B cell (primary cell): ENCODE data around the gene NKX3-2. TPM values are rescaled to one million over a fixed set of nuclear protein-coding genes. Genes with fewer than 3 reads are reported as not detected.

Experiments used
- ATAC-seq: fragments of 200-7000 bp; cut with Tn5 transposase; one replicate; pipeline ENCODE4 v1.10.0; 2021; ENCODE audit warnings: low read depth, mild to moderate bottlenecking, moderate number of reproducible peaks, moderate library complexity
- CTCF ChIA-PET: fragments of 350-600 bp; sonication (Branson Sonifier 250); formaldehyde crosslinking; loops from one replicate; lab custom pipeline; 2021; ENCODE audit warnings: antibody characterized with exemption, inconsistent platforms; lab: Charles Lee
- POLR2A ChIA-PET: fragments of 350-600 bp; sonication (Branson Sonifier 250); formaldehyde crosslinking; loops from one replicate; lab custom pipeline; 2021; ENCODE audit warnings: antibody characterized with exemption; lab: Charles Lee
- DNase-seq: peaks from one replicate; pipeline ENCODE4 v3.0.0; 2013
- H2AFZ ChIP-seq: 2 replicates; pipeline ENCODE4 v1.6.1; 2012; ENCODE audit warnings: mild to moderate bottlenecking, low read depth, low read length; ENCODE audit not compliant: insufficient read depth, poor library complexity, severe bottlenecking
- H3K27ac ChIP-seq, 2 donors: 1 replicate in 1 of 2; 2 replicates in 1 of 2; pipeline ENCODE4 v1.5.1; 2012 to 2013; ENCODE audit warnings: low read length in 2 of 2, mild to moderate bottlenecking in 2 of 2, moderate library complexity in 1 of 2
- H3K27me3 ChIP-seq, 4 experiments: fragments of 200-600 bp in 1 of 4; sonication (generic) in 1 of 4; replicated peaks in 1 of 4; 1 replicate in 2 of 4; 2 replicates in 2 of 4; pipeline versions ENCODE4 v1.6.1 to v1.7.0; 2013 to 2016; ENCODE audit warnings: low read length in 3 of 4, mild to moderate bottlenecking in 2 of 4, mixed read lengths in 1 of 4, moderate library complexity in 1 of 4; ENCODE audit not compliant: insufficient read depth in 4 of 4, control insufficient read depth in 3 of 4; ENCODE audit errors: control extremely low read depth in 1 of 4
- H3K36me3 ChIP-seq, 2 experiments: replicated peaks in 1 of 2; 1 replicate in 1 of 2; 2 replicates in 1 of 2; pipeline versions ENCODE4 v1.6.1 to v1.7.1; 2013; ENCODE audit warnings: low read length in 1 of 2; ENCODE audit not compliant: insufficient read depth in 2 of 2, control insufficient read depth in 1 of 2; ENCODE audit errors: control extremely low read depth in 1 of 2, extremely low read depth in 1 of 2
- H3K4me1 ChIP-seq, 2 donors: fragments of 200-600 bp in 1 of 2; sonication (generic) in 1 of 2; 1 replicate in 1 of 2; 2 replicates in 1 of 2; pipeline versions ENCODE4 v1.5.1 to v1.6.1; 2013 to 2017; ENCODE audit warnings: low read length in 2 of 2; ENCODE audit not compliant: control insufficient read depth in 2 of 2, insufficient read depth in 2 of 2
- H3K4me2 ChIP-seq: replicated peaks from 2 replicates; pipeline ENCODE3; 2012; ENCODE audit warnings: mild to moderate bottlenecking, low read depth, low read length; ENCODE audit not compliant: poor library complexity, severe bottlenecking
- H3K4me3 ChIP-seq, 5 experiments: fragments of 200-600 bp in 1 of 5; sonication (generic) in 1 of 5; 1 replicate in 3 of 5; 2 replicates in 2 of 5; pipeline versions ENCODE4 v1.5.1 to v1.7.0; 2011 to 2016; ENCODE audit warnings: low read length in 4 of 5, mild to moderate bottlenecking in 4 of 5, low read depth in 2 of 5, control low read depth in 1 of 5, moderate library complexity in 1 of 5; ENCODE audit not compliant: insufficient read depth in 1 of 5; ENCODE audit errors: control extremely low read depth in 1 of 5, extremely low read depth in 1 of 5
- H3K79me2 ChIP-seq: fragments of 200-600 bp; sonication (generic); one replicate; pipeline ENCODE4 v1.6.0; 2016; ENCODE audit warnings: low read length; ENCODE audit not compliant: control insufficient read depth, insufficient read depth
- H3K9ac ChIP-seq: fragments of 200-600 bp; sonication (generic); 2 replicates; pipeline ENCODE4 v1.6.1; 2017; ENCODE audit warnings: mild to moderate bottlenecking, low read length, moderate library complexity
- H3K9me3 ChIP-seq, 3 donors: one replicate each; pipeline versions ENCODE4 v1.6.1 to v1.7.1; 2013; ENCODE audit warnings: low read length in 2 of 3; ENCODE audit not compliant: control insufficient read depth in 2 of 3, insufficient read depth in 1 of 3; ENCODE audit errors: control extremely low read depth in 1 of 3
- H4K20me1 ChIP-seq: 2 replicates; pipeline ENCODE4 v1.6.0; 2012; ENCODE audit warnings: mild to moderate bottlenecking, low read length; ENCODE audit not compliant: insufficient read depth, control insufficient read depth, poor library complexity, severe bottlenecking
- H3K27ac Mint-ChIP-seq: one replicate; pipeline ENCODE4 v1.8.0; 2021; ENCODE audit warnings: mixed read lengths
- H3K27me3 Mint-ChIP-seq: one replicate; pipeline ENCODE4 v1.8.0; 2021; ENCODE audit warnings: mixed read lengths
- H3K4me1 Mint-ChIP-seq: one replicate; pipeline ENCODE4 v1.8.0; 2021; ENCODE audit warnings: mixed read lengths
- H3K4me3 Mint-ChIP-seq: one replicate; pipeline ENCODE4 v1.8.0; 2021; ENCODE audit warnings: mixed read lengths
- H3K9me3 Mint-ChIP-seq: one replicate; pipeline ENCODE4 v1.8.0; 2022; ENCODE audit warnings: mixed read lengths; ENCODE audit not compliant: insufficient read depth
- EZH2 ChIP-seq: IDR thresholded peaks from 2 replicates; pipeline ENCODE4 v1.6.1; 2012; ENCODE audit warnings: borderline replicate concordance, low read depth, mild to moderate bottlenecking, moderate library complexity, low read length; ENCODE audit not compliant: insufficient read depth, poor library complexity, severe bottlenecking
- WGBS: methylation state at CpG from one replicate; pipeline ENCODE4 v1.1.5; 2013; ENCODE audit warnings: missing lambda C conversion rate; ENCODE audit not compliant: insufficient coverage; 5-methylcytosine and 5-hydroxymethylcytosine counted together
- intact Hi-C: fragments of 100-400 bp; cut with micrococcal nuclease; formaldehyde crosslinking; loops from one replicate; pipeline ENCODE4 v1.10.0; 2022
- polyA plus RNA-seq: library from polyadenylated mRNA; depleted of rRNA; stranded (reverse); fragments of >200 nt; gene quantifications from 2 replicates; pipeline ENCODE4 v1.2.3, GENCODE V29; 2012
- total RNA-seq, 2 donors: library from RNA; stranded (reverse); fragments of 120-200 nt in 1 of 2; gene quantifications; 1 replicate in 1 of 2; 2 replicates in 1 of 2; pipeline versions ENCODE4 v1.2.3 to v1.2.4, GENCODE V29; 2013 to 2022
- TF ChIP-seq, protein P1 (sequence below): fragments of 200-600 bp; IDR thresholded peaks from one replicate; pipeline ENCODE4 v1.8.0; 2022; ENCODE audit warnings: antibody characterized with exemption, mild to moderate bottlenecking

NKX3-2 gene
- total and polyA plus RNA-seq, 2 donors (not counting 1 experiment from before 2014, with no cell fraction given): not detected

DNA sequence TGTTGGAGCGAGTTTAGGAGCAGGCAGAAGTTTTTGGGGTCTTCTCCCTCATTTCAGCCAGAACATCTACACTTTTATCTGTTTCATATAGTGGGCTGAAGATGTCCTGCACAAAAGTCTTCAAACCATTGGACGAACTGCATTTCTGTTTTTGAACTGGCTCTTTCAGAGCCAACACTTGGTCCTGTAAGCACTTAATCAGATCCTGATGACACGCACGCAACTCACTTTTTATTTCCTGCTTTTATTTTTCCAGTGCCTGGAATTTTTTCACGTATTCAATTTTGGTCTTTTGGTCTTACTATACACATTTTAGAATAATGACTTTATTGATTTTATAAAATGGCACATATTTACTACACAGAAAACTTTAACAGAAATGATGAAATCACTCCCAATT is 40.2 kb upstream of the NKX3-2 start:
- H3K27ac ChIP-seq: no peak overlapping the region
- H3K4me2 ChIP-seq: no peak overlapping the region
- ChIA-PET CTCF (no interaction called here), POLR2A (no interaction called here)
- H3K9ac ChIP-seq: no peak overlapping the region
- WGBS: 100% methylated on average over 1 of the region's 5 CpGs
- Mint-ChIP-seq H3K4me3 (no peak overlapping the region), H3K27ac (no peak overlapping the region), H3K9me3 (no peaks in the 10 kb centered on the region), H3K27me3 (no peaks in the 10 kb centered on the region), H3K4me1 (no peaks in the 10 kb centered on the region)
- ATAC-seq: no peak
- H3K27me3 ChIP-seq: no peaks in the 10 kb centered on the region
- intact Hi-C loops: no loop called here
- TF ChIP-seq, protein P1, sequence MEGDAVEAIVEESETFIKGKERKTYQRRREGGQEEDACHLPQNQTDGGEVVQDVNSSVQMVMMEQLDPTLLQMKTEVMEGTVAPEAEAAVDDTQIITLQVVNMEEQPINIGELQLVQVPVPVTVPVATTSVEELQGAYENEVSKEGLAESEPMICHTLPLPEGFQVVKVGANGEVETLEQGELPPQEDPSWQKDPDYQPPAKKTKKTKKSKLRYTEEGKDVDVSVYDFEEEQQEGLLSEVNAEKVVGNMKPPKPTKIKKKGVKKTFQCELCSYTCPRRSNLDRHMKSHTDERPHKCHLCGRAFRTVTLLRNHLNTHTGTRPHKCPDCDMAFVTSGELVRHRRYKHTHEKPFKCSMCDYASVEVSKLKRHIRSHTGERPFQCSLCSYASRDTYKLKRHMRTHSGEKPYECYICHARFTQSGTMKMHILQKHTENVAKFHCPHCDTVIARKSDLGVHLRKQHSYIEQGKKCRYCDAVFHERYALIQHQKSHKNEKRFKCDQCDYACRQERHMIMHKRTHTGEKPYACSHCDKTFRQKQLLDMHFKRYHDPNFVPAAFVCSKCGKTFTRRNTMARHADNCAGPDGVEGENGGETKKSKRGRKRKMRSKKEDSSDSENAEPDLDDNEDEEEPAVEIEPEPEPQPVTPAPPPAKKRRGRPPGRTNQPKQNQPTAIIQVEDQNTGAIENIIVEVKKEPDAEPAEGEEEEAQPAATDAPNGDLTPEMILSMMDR: no peak
- H3K9me3 ChIP-seq: no peaks in the 10 kb centered on the region
- peaks cover 22 to 82% of the 10 kb centered on the region in 2 experiments for H3K36me3 ChIP-seq
- H2AFZ ChIP-seq: no peak overlapping the region
- no peaks in the 10 kb centered on the region for H3K79me2 ChIP-seq
- H4K20me1 ChIP-seq: no peaks in the 10 kb centered on the region
- no peaks in the 10 kb centered on the region for H3K4me1 ChIP-seq
- DNase-seq: no peak
- H3K4me3 ChIP-seq: no peak overlapping the region

DNA sequence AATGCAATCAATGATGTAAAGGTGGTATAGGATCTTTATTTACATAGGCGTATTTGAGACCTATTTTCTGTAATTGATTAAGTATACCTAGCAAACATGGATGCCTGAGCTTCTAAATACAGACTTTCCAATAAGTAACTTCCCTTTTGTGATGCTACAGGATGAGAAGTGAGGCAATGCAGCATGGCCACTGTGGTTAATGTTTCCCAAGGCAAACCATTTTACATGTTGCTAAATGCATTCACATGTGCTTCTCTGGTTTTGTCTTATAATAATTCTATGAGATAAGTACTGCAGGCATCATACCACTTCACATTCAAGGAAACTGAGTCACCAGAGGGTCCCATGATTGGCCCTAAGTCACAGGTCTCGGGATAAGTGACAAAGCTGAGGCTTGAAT is 35.7 kb upstream of the NKX3-2 start:
- TF ChIP-seq, protein P1: no peak
- TF ChIP-seq EZH2: no peak
- CTCF ChIA-PET: no interaction called here

More for the DNA sequence above, 35.7 kb upstream of the NKX3-2 start:
- Histone ChIP-seq H3K36me3 (peaks cover 12 to 81% of the 10 kb centered on the region in 2 experiments), H2AFZ (no peak overlapping the region), H3K79me2 (no peaks in the 10 kb centered on the region), H3K27me3 (no peaks in the 10 kb centered on the region), H3K9ac (no peak overlapping the region), H3K9me3 (no peaks in the 10 kb centered on the region), H3K27ac (no peak overlapping the region), H3K4me1 (no peaks in the 10 kb centered on the region), H4K20me1 (no peaks in the 10 kb centered on the region), H3K4me2 (no peak overlapping the region), H3K4me3 (no peak overlapping the region)
- H3K27me3 Mint-ChIP-seq: no peaks in the 10 kb centered on the region
- intact Hi-C loops: no loop called here
- H3K27ac Mint-ChIP-seq: no peak overlapping the region
- ATAC-seq (no peak), DNase-seq (no peak)
- WGBS: no CpG with 5 or more reads among the region's 2 CpGs
- no peak overlapping the region for H3K4me3 Mint-ChIP-seq
- no peaks in the 10 kb centered on the region for H3K4me1 Mint-ChIP-seq
- POLR2A ChIA-PET: no interaction called here
- H3K9me3 Mint-ChIP-seq: no peaks in the 10 kb centered on the region
